Activated CD4-positive, alpha-beta memory T cell treated with anti-CD3 and anti-CD28 coated beads for 36 hours (primary cell): ENCODE measurements around the gene NUDCD3. TPM values are rescaled to one million over a fixed set of nuclear protein-coding genes. Genes with fewer than 3 reads are reported as not detected.
"Not testable (repeated sequence)": the region's sequence is repeated elsewhere in the genome, so short reads cannot be mapped to it uniquely, and the experiment has no call there.

ENCODE experiments used
- CTCF ChIA-PET: fragments of 350-600 bp; sonication (Branson Sonifier 250); formaldehyde crosslinking; loops from one replicate; lab custom pipeline; 2021; ENCODE audit warnings: antibody characterized with exemption, inconsistent platforms; lab: Charles Lee
- POLR2A ChIA-PET: fragments of 350-600 bp; sonication (Branson Sonifier 250); formaldehyde crosslinking; loops from one replicate; lab custom pipeline; 2021; ENCODE audit warnings: antibody characterized with exemption; lab: Charles Lee
- DNase-seq: peaks from one replicate; pipeline ENCODE4 v3.0.0-alpha.2; 2020
- H3K27ac Mint-ChIP-seq: one replicate; pipeline ENCODE4 v1.8.0; 2021; ENCODE audit warnings: mixed read lengths
- H3K27me3 Mint-ChIP-seq: one replicate; pipeline ENCODE4 v1.8.0; 2021; ENCODE audit warnings: mixed read lengths
- H3K36me3 Mint-ChIP-seq: one replicate; pipeline ENCODE4 v1.8.0; 2021; ENCODE audit warnings: mixed read lengths
- H3K4me1 Mint-ChIP-seq: one replicate; pipeline ENCODE4 v1.8.0; 2021; ENCODE audit warnings: low read depth, mixed read lengths
- H3K4me3 Mint-ChIP-seq: one replicate; pipeline ENCODE4 v1.8.0; 2021; ENCODE audit warnings: mild to moderate bottlenecking, mixed read lengths
- H3K9me3 Mint-ChIP-seq: one replicate; pipeline ENCODE4 v1.8.0; 2021; ENCODE audit warnings: mixed read lengths
- intact Hi-C: fragments of 100-400 bp; cut with micrococcal nuclease; formaldehyde crosslinking; loops from one replicate; pipeline ENCODE4 v1.15.1; 2023
- total RNA-seq, 2 experiments: library from RNA; stranded (reverse); gene quantifications; one replicate each; pipeline ENCODE4 v1.2.3, GENCODE V29; 2021

Gene NUDCD3
- total RNA-seq, 2 experiments from 2014 or later: 88.9 to 92.4 TPM

- Mint-ChIP-seq H3K27me3 (no peaks in the 10 kb centered on the region), H3K4me3 (no peak overlapping the region), H3K36me3 (no peaks in the 10 kb centered on the region), H3K9me3 (no peaks in the 10 kb centered on the region), H3K27ac (no peak overlapping the region), H3K4me1 (peaks cover 10% of the 10 kb centered on the region)
- no peak for DNase-seq
- ChIA-PET POLR2A (no interaction called here), CTCF (no interaction called here)
- intact Hi-C loops: no loop called here
These were observed 22.3 kb upstream of the NUDCD3 start for GRCh38 chr7:44512736-44513135.

- Mint-ChIP-seq H3K4me1 (peaks cover 10% of the 10 kb centered on the region), H3K4me3 (no peak overlapping the region), H3K27ac (no peak overlapping the region), H3K9me3 (no peaks in the 10 kb centered on the region), H3K36me3 (peaks cover under 1% of the 10 kb centered on the region), H3K27me3 (no peaks in the 10 kb centered on the region)
- POLR2A ChIA-PET: interaction anchor here (1.0 kb wide), 1 partner anchor 336 kb away, joined by 3 read pairs; the partner anchor contains the start of gene H2AZ2
- intact Hi-C loops: no loop called here
- CTCF ChIA-PET: no interaction called here
- DNase-seq: no peak
These were observed 21.5 kb upstream of the NUDCD3 start for GRCh38 chr7:44511863-44512468.

GRCh38 chr7:44511236-44511635, 20.8 kb upstream of the NUDCD3 start:
- no peaks in the 10 kb centered on the region for H3K9me3 Mint-ChIP-seq
- POLR2A ChIA-PET: interaction anchor here (1.0 kb wide), 1 partner anchor 337 kb away, joined by 3 read pairs; the partner anchor contains the start of gene H2AZ2
- intact Hi-C loops: no loop called here

GRCh38 chr7:44508328-44509030, 18.0 kb upstream of the NUDCD3 start:
- POLR2A ChIA-PET: no interaction called here

More at GRCh38 chr7:44511236-44511635, 20.8 kb upstream of the NUDCD3 start:
- no peaks in the 10 kb centered on the region for H3K27me3 Mint-ChIP-seq
- peaks cover 2% of the 10 kb centered on the region for H3K36me3 Mint-ChIP-seq
- no peak overlapping the region for H3K4me3 Mint-ChIP-seq
- no peak for DNase-seq
- H3K27ac Mint-ChIP-seq: no peak overlapping the region
- CTCF ChIA-PET: interaction anchor here (0.6 kb wide), 1 partner anchor 12 kb away, joined by 3 read pairs; no protein-coding TSS in a partner anchor
- H3K4me1 Mint-ChIP-seq: peaks cover 10% of the 10 kb centered on the region

GRCh38 chr7:44506592-44507288, 16.3 kb upstream of the NUDCD3 start:
- POLR2A ChIA-PET, intact Hi-C loops, H3K36me3 Mint-ChIP-seq, H3K4me3 Mint-ChIP-seq, H3K27me3 Mint-ChIP-seq, H3K9me3 Mint-ChIP-seq, CTCF ChIA-PET, DNase-seq, H3K27ac Mint-ChIP-seq: not testable (repeated sequence)
- H3K4me1 Mint-ChIP-seq: peaks cover 10% of the 10 kb centered on the region

More at GRCh38 chr7:44508328-44509030, 18.0 kb upstream of the NUDCD3 start:
- CTCF ChIA-PET: interaction anchor here (0.6 to 1.4 kb wide), 2 partner anchors 26 to 350 kb away, joined by 3 to 5 read pairs; no protein-coding TSS in a partner anchor
- Mint-ChIP-seq H3K4me1 (peaks cover 10% of the 10 kb centered on the region), H3K27me3 (peaks cover under 1% of the 10 kb centered on the region), H3K9me3 (peaks cover 4% of the 10 kb centered on the region), H3K27ac (no peak overlapping the region), H3K4me3 (no peak overlapping the region), H3K36me3 (peaks cover 2% of the 10 kb centered on the region)
- peak; percentile 22 for DNase-seq
- intact Hi-C loops: no loop called here

GRCh38 chr7:44505595-44505994, 15.1 kb upstream of the NUDCD3 start:
- Mint-ChIP-seq H3K4me3 (no peak overlapping the region), H3K27ac (no peak overlapping the region)
- CTCF ChIA-PET: interaction anchor here (1.0 kb wide), 1 partner anchor 60 kb away, joined by 4 read pairs; no protein-coding TSS in a partner anchor

GRCh38 chr7:44498230-44498954, 7.9 kb upstream of the NUDCD3 start:
- Mint-ChIP-seq H3K4me1 (no peaks in the 10 kb centered on the region), H3K36me3 (no peaks in the 10 kb centered on the region), H3K27ac (no peak overlapping the region), H3K4me3 (no peak overlapping the region), H3K9me3 (no peaks in the 10 kb centered on the region), H3K27me3 (peaks cover under 1% of the 10 kb centered on the region)
- intact Hi-C loops: no loop called here
- DNase-seq: no peak
- CTCF ChIA-PET: interaction anchor here (0.9 kb wide), 1 partner anchor 67 kb away, joined by 3 read pairs; no protein-coding TSS in a partner anchor
- POLR2A ChIA-PET: no interaction called here

More at GRCh38 chr7:44505595-44505994, 15.1 kb upstream of the NUDCD3 start:
- POLR2A ChIA-PET: no interaction called here
- Mint-ChIP-seq H3K4me1 (peaks cover 10% of the 10 kb centered on the region), H3K9me3 (peaks cover 4% of the 10 kb centered on the region), H3K27me3 (peaks cover 2% of the 10 kb centered on the region), H3K36me3 (peaks cover 2% of the 10 kb centered on the region)
- intact Hi-C loops: no loop called here
- DNase-seq: peak; percentile 27

GRCh38 chr7:44497155-44498027, 6.9 kb upstream of the NUDCD3 start:
- H3K4me1 Mint-ChIP-seq: no peaks in the 10 kb centered on the region
- no peaks in the 10 kb centered on the region for H3K27me3 Mint-ChIP-seq
- POLR2A ChIA-PET: no interaction called here
- H3K36me3 Mint-ChIP-seq: no peaks in the 10 kb centered on the region
- no peaks in the 10 kb centered on the region for H3K9me3 Mint-ChIP-seq
- DNase-seq: no peak
- intact Hi-C loops: no loop called here
- CTCF ChIA-PET: interaction anchor here (0.9 kb wide), 1 partner anchor 68 kb away, joined by 4 read pairs; no protein-coding TSS in a partner anchor
- H3K27ac Mint-ChIP-seq: no peak overlapping the region
- H3K4me3 Mint-ChIP-seq: no peak overlapping the region

- intact Hi-C loops: no loop called here
- no peak overlapping the region for H3K27ac Mint-ChIP-seq
- DNase-seq: no peak
- H3K4me3 Mint-ChIP-seq: no peak overlapping the region
- POLR2A ChIA-PET: no interaction called here
- no peaks in the 10 kb centered on the region for H3K9me3 Mint-ChIP-seq
- H3K4me1 Mint-ChIP-seq: peaks cover under 1% of the 10 kb centered on the region
- CTCF ChIA-PET: no interaction called here
- H3K36me3 Mint-ChIP-seq: no peaks in the 10 kb centered on the region
- no peaks in the 10 kb centered on the region for H3K27me3 Mint-ChIP-seq
These were observed 5.9 kb upstream of the NUDCD3 start for GRCh38 chr7:44496385-44496784.

- no peak overlapping the region for H3K4me3 Mint-ChIP-seq
- no peaks in the 10 kb centered on the region for H3K36me3 Mint-ChIP-seq
- no peaks in the 10 kb centered on the region for H3K9me3 Mint-ChIP-seq
- ChIA-PET POLR2A (no interaction called here), CTCF (interaction anchor here (0.6 kb wide), 1 partner anchor 60 kb away, joined by 3 read pairs; no protein-coding TSS in a partner anchor)
- intact Hi-C loops: loop anchor here (5.0 kb wide), 2 partner anchors 302 to 352 kb away; partner anchors contain the start of genes H2AZ2 and PPIA
- H3K27ac Mint-ChIP-seq: no peak overlapping the region
- DNase-seq: no peak
- peaks cover 8% of the 10 kb centered on the region for H3K4me1 Mint-ChIP-seq
- no peaks in the 10 kb centered on the region for H3K27me3 Mint-ChIP-seq
These were observed 4.5 kb upstream of the NUDCD3 start for GRCh38 chr7:44494960-44495359.
